Central memory CD4-positive, alpha-beta T cell (primary cell): Measurements from ENCODE around the gene INHA.

Experiments
- DNase-seq: peaks from one replicate; pipeline ENCODE4 v3.0.0; 2022

The INHA gene

DNA sequence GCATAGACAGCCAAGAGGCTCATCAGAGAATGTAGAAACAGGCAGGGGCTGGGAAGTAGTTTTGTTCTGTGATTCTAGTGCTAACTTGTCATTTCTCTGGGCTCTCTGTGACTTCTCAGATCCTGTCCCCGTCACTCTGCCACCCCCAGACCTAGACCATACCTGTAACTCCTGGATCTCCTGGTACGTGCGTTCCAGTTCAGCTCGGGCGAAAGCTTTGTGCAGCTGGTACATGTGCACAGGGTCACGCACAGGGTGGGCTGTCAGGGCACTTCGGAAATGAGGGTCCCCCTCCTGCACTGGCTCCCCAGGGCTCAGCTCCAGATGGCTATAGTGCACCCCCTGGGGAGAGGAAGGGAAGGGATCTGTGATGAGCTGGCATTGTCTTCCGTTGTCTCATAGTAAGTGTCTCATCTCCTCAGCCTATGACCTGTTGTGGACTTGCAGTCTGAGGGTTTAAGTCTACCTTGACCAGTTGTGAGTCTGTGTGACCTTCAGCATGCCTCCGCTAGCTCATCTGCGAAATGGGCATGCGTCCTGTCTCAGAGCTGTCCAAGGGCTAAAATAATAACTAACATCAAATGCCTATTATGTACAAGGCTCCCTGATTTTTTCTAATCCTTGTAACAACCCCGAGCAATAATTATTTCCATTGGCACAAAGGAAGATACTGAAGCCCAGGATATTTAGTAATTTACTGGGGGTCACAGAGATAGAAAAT, 31.2 kb upstream of the INHA start:
- no peak for DNase-seq

GRCh38 chr2:219541611-219542180, 30.4 kb upstream of the INHA start:
- DNase-seq = peak; percentile 86

- no peak for DNase-seq
Measured at GRCh38 chr2:219542931-219543595, 29.0 kb upstream of the INHA start.

DNA sequence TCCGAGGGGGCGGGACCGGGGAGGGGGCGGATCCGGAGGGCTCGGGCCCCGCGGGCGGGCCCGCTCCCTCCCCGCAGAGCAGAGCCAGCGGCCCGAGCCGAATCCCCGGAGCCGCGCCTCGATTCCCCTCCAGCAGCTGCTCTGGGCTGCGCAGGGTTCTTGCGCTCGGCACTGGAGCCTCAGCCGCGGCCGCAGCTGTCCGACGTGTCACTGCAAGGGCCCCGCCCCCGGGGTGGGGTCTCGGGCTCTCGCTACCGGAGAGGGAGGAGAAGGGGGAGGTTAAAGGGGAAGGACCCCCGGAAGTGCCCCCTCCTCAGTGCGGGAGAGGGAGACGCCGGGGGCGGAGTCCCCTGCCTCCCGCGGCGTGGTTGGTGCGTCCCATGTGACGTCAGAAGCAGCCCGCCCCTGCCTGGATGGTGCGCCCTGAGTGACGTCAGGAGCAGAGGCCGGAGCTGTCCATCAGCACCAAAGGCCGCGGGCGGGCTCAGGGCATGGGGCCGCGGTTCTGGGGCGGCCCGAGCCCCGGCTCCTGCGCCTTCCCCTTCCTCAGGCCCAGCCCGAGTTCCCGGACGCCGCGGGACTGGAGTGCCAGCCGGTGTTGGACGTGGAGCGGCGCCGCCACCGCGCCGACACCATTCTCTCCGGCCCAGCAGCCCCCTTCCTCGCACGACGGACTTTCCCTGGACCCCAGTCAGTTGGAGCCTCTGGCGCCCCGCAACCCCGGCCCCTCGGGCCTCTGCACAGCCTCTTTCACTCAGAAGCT, 28.3 kb upstream of the INHA start, which contains the start of the genes CHPF and TMEM198:
Gene CHPF (minus strand): TSS at position 214 of the 763 bp plus-strand sequence. CDS start 271 bp downstream, outside the sequence.
Gene TMEM198 (plus strand): TSS at position 433 of the 763 bp plus-strand sequence. CDS start 700 bp downstream, outside the sequence.
- DNase-seq = peak; percentile 91

- no peak for DNase-seq
Measured at GRCh38 chr2:219544567-219544966, 27.5 kb upstream of the INHA start.

DNA sequence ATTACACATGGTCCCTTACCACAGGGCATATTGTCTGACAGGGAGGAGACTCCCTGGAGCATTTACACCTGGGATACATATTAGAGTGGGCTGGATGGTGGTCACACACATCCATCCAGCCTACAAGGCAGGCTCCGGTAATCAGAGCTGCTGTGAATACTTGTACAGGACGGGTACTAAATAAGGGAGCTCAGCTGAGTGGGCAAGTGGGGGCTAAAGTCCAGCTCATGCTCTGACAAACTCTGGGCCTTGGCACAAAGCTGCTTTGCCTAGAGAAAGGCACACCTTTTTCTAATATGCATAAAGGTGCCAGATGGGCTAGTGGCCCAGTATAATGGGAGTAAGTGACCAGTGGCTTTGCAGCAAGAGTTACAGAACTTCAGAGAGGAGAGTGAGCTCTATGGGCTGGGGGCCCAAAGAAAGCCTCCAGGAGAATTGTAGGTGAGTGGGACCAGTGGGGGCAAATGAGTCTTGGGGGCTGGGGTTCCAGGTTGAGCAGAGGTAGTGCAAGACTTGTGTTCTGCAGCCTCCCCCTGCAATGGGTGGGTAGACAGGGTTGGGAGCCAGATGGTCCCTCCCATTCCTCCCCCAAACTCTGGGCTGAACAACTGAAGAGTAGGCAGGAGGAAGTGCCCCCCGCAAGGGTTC, 26.7 kb upstream of the INHA start:
- DNase-seq = no peak

DNA sequence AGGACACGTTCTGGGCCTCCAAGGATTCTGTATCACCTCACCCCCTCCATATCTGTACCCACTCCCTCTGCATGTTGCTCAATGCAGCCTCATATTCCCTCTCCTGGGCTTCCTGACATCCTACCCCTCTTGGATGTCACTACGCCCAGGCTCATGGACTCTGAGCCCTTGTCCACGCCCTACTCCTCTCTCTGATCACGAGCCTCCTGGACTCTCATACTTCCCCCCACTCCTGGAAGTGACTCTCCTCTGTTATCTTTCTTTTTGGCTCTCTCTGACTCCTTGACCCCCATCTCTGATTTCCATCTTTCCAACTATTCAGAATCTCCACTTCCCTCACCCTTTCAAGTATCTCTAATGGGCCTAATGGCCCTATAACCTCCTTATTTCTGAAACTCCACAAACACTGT, 26.2 kb upstream of the INHA start:
- DNase-seq = no peak

DNA sequence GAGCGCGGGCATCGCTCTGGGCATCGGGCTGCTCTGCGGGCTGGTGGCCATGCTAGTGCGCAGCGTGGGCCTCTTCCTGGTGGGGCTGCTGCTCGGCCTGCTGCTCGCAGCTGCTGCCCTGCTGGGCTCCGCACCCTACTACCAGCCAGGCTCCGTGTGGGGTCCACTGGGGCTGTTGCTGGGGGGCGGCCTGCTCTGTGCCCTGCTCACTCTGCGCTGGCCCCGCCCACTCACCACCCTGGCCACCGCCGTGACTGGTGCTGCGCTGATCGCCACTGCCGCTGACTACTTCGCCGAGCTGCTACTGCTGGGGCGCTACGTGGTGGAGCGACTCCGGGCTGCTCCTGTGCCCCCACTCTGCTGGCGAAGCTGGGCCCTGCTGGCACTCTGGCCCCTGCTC, 24.5 kb upstream of the INHA start:
- DNase-seq = no peak

GRCh38 chr2:219548990-219549389, 23.1 kb upstream of the INHA start:
- DNase-seq = no peak

GRCh38 chr2:219549619-219550018, 22.5 kb upstream of the INHA start:
- DNase-seq = no peak

GRCh38 chr2:219551441-219552381, 20.4 kb upstream of the INHA start:
- peak; percentile 17 for DNase-seq

DNA sequence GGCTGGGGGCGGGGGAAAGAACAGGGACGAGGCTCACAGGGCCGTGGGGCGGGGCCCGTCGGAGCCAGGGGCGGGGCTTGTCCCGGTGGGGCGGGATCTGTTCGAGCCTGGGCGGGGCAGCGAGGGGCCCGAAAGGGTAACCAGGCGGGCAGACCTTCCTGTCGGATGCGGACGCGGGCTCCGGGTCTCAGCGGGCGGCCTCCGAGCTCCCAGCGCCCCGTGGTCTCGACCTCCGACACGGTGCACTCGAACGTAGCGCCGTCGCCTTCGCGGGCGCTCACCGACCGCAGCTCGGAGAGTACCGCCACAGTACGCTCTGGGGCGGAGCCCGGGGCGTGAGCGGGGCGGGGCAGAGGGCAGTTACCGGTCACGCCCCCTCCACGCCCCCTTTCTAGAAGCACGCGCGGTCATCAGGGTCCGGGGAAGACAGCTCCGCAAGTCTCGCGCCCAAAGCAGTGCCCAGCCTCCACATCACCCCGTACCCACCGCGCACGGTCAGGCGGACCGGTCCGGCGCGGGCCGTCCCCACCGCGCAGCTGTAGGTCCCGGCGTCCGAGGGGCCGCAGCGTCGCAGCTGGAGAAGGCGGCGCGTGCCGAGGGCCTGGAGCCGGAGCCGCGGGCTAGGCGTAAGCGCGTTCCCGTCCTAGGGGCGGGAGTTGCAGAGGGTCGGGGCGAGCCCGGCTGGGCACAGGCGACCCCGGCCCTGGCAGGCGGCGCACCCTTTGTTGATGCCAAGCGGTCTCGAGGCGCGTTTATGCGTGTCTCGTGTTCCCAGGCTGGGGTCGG, 19.5 kb upstream of the INHA start:
- peak; percentile 70 for DNase-seq

DNA sequence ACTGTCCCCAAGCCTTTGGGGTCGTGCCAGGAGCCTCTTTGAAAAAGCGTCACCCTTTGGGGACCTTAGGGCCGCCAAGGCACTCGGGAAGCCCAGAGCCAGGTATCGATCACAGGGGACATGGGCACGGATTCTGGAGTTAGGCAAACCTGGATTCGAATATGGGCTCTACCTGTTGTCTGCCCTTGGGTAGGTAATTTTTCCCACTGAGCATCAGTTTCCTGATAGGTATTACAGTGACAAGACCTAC, 19.0 kb upstream of the INHA start:
- DNase-seq = no peak

GRCh38 chr2:219553463-219553963, 18.6 kb upstream of the INHA start:
- no peak for DNase-seq

- no peak for DNase-seq
Measured at GRCh38 chr2:219554350-219554749, 17.8 kb upstream of the INHA start.

- DNase-seq = no peak
Measured at GRCh38 chr2:219555956-219556355, 16.2 kb upstream of the INHA start.

DNA sequence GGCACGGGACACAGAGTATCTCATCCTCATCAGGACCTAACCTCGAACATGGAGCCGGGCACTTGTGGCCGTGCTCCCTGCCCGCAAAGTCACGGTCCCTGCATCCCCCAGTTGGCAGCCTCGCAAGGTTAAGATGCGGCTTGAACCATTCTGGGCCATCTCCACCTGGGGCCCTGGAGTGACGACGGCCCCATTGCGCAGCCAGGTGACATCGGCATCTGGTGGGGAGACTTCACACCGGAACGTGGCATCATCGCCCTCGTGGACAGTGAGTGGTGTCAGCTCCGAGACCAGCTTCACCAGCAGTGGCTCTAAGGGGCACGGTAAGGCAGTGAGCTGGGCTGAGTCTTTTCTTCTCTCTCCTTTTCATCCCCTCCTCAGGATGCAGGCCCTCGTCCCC, 15.7 kb upstream of the INHA start:
- DNase-seq = no peak

DNA sequence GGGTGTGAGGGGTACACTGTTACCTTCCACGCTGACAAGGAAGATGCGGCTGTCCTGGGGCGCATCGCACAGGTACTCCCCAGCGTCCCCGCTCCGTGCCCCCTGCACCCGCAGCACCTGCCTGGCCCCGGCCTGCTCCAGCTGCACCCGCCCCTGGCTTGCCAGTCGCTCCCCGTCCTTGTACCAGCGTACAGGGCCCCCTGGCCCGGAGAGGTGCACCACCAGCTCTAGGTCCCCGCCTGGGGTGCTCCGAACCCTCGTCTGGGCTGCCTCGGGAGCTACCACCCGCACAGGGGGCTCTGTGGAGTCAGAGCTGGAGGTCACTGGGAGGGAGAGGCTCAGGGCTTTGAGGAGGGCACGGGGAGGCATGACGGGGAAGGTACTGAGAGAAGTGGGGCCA, 14.8 kb upstream of the INHA start:
- DNase-seq = no peak

GRCh38 chr2:219557791-219558785, 14.0 kb upstream of the INHA start:
- no peak for DNase-seq
